Neural cell (in vitro differentiated cells): ENCODE measurements around the gene SLAMF6.

Source experiments
- CTCF ChIP-seq: fragments of 450-650 bp; IDR thresholded peaks from 2 replicates; pipeline ENCODE4 v1.5.1; 2014; ENCODE audit warnings: antibody characterized with exemption, mild to moderate bottlenecking, moderate library complexity; ENCODE audit not compliant: poor library complexity, severe bottlenecking
- EP300 ChIP-seq: fragments of 450-650 bp; conservative IDR thresholded peaks from 2 replicates; pipeline ENCODE4 v1.6.1; 2014; ENCODE audit warnings: antibody characterized with exemption, mild to moderate bottlenecking, moderate library complexity; ENCODE audit not compliant: poor library complexity, severe bottlenecking
- EZH2 ChIP-seq: fragments of 200-600, 300-800 bp; shearing (Covaris generic), sonication (generic); IDR thresholded peaks from 2 replicates; pipeline ENCODE4 v1.6.1; 2014; ENCODE audit warnings: antibody characterized with exemption, low read length, borderline replicate concordance, mild to moderate bottlenecking; ENCODE audit not compliant: insufficient read depth, poor library complexity, severe bottlenecking
- MXI1 ChIP-seq: fragments of 450-650 bp; conservative IDR thresholded peaks from 2 replicates; pipeline ENCODE4 v1.6.1; 2014; ENCODE audit warnings: antibody characterized with exemption, mild to moderate bottlenecking; ENCODE audit not compliant: poor library complexity, severe bottlenecking
- POLR2AphosphoS5 ChIP-seq: IDR thresholded peaks from 2 replicates; pipeline ENCODE4 v1.6.1; 2012
- RAD21 ChIP-seq: fragments of 450-650 bp; conservative IDR thresholded peaks from 2 replicates; pipeline ENCODE4 v1.6.1; 2014; ENCODE audit warnings: antibody characterized with exemption, mild to moderate bottlenecking, moderate library complexity
- REST ChIP-seq: IDR thresholded peaks from 2 replicates; pipeline ENCODE4 v1.6.1; 2012; ENCODE audit warnings: borderline replicate concordance
- SMC3 ChIP-seq: fragments of 450-650 bp; conservative IDR thresholded peaks from 2 replicates; pipeline ENCODE4 v1.6.1; 2014; ENCODE audit warnings: antibody characterized with exemption, mild to moderate bottlenecking, moderate library complexity; ENCODE audit not compliant: poor library complexity

GRCh38 chr1:160522622-160523345 is at the start of gene SLAMF6:
- TF ChIP-seq POLR2AphosphoS5 (no peak), REST (no peak), CTCF (no peak), EZH2 (no peak), EP300 (no peak), SMC3 (no peak), MXI1 (no peak), RAD21 (no peak)
